Vagina (tissue), 2 donors: ENCODE results near the gene ZNF385B. TPM values are rescaled to one million over a fixed set of nuclear protein-coding genes. Genes with fewer than 3 reads are reported as not detected.

ENCODE experiments used
- DNase-seq, 2 donors: peaks; one replicate each; pipeline ENCODE4 v3.0.0-alpha.2; 2017; ENCODE audit errors: extremely low spot score in 2 of 2
- H3K27ac ChIP-seq: fragments of 200-600 bp; sonication (generic); one replicate; pipeline ENCODE4 v1.5.1; 2019
- H3K27me3 ChIP-seq: fragments of 200-600 bp; sonication (generic); one replicate; pipeline ENCODE4 v1.5.1; 2019
- H3K36me3 ChIP-seq, 2 donors: fragments of 200-600 bp; sonication (generic); one replicate each; pipeline ENCODE4 v1.5.1; 2017 to 2019
- H3K4me1 ChIP-seq: fragments of 200-600 bp; sonication (generic); one replicate; pipeline ENCODE4 v1.5.1; 2019
- H3K4me3 ChIP-seq, 2 donors: fragments of 200-600 bp; sonication (generic); 1 replicate in 1 of 2; 2 replicates in 1 of 2; pipeline ENCODE4 v1.5.1; 2016 to 2019
- H3K9me3 ChIP-seq: fragments of 200-600 bp; sonication (generic); one replicate; pipeline ENCODE4 v1.5.1; 2019
- POLR2A ChIP-seq, 2 donors: fragments of 450-650 bp; IDR thresholded peaks; one replicate each; pipeline ENCODE4 v1.6.1; 2017; ENCODE audit warnings: antibody characterized with exemption in 2 of 2, mild to moderate bottlenecking in 2 of 2, moderate library complexity in 2 of 2
- POLR2AphosphoS5 ChIP-seq, 2 donors: sonication (generic); formaldehyde crosslinking; IDR thresholded peaks; one replicate each; pipeline ENCODE4 v1.9.0; 2017; ENCODE audit warnings: antibody characterized with exemption in 2 of 2, mild to moderate bottlenecking in 2 of 2, low read depth in 1 of 2; ENCODE audit not compliant: insufficient read depth in 1 of 2
- intact Hi-C: fragments of 100-400 bp; cut with DNase I; formaldehyde crosslinking; loops from one replicate; pipeline ENCODE4 v1.15.1; 2023
- total RNA-seq: library from RNA; depleted of rRNA; stranded (reverse); fragments of >200 nt; gene quantifications from one replicate; pipeline ENCODE4 v1.2.3, GENCODE V29; 2016
- TF ChIP-seq, protein P1 (sequence below), 3 experiments: fragments of 450-650 bp in 2 of 3; fragments of 200-600 bp in 1 of 3; sonication (generic) in 1 of 3; IDR thresholded peaks; one replicate each; pipeline ENCODE4 v1.5.1; 2017 to 2019; ENCODE audit warnings: antibody characterized with exemption in 3 of 3, mild to moderate bottlenecking in 2 of 3, moderate library complexity in 2 of 3

ZNF385B gene
- total RNA-seq, 1 donor from 2014 or later: 11.5 TPM

DNA sequence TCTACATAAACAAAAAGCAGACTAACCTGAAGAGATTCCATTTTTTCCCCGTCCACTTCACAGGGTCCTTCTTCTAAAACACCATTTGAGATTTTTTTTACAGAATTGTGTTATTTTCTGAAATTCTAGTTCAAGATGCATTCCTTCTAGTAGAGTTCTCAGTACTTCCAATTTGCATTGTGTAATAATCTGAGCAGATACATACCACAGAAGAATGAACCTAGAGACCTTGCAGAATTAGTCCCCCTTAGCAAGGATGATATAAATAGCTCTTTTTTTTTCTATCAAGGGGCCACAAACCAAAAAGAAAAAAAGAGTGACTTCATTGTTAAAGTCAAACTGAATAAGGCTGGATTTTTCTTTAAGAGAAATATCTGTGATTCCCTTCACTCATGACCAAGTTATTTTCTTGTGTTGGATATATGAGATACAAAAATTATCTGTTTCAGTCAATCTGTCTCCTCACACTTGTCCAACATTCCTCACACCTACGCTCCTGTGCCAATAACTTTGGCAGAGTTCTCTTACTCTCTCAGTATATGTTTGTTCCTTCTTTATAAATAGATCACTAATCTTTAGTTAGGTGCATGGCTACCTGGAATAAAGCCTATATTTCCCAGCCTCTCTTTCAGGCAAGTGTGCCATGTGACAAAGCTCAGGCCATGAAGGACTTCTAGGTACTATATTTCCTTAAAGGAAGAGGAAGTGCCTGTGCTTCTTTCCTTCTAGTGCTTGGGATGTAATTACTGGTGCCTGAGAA, 183.5 kb downstream of the ZNF385B start:
- intact Hi-C loops: no loop called here
- Histone ChIP-seq H3K4me1 (peaks cover 11% of the 10 kb centered on the region), H3K27ac (peak overlapping the region; percentile 2), H3K36me3 (no peaks in the 10 kb centered on the region), H3K9me3 (no peaks in the 10 kb centered on the region), H3K4me3 (no peak overlapping the region), H3K27me3 (no peaks in the 10 kb centered on the region)
- no peak for DNase-seq
- TF ChIP-seq POLR2AphosphoS5 (IDR thresholded peaks at IDR 0.05; ENCODE audit: insufficient read depth in 1 of 2, low read depth in 1 of 2) (no peak), POLR2A (IDR thresholded peaks at IDR 0.05) (no peak)
- TF ChIP-seq, protein P1, sequence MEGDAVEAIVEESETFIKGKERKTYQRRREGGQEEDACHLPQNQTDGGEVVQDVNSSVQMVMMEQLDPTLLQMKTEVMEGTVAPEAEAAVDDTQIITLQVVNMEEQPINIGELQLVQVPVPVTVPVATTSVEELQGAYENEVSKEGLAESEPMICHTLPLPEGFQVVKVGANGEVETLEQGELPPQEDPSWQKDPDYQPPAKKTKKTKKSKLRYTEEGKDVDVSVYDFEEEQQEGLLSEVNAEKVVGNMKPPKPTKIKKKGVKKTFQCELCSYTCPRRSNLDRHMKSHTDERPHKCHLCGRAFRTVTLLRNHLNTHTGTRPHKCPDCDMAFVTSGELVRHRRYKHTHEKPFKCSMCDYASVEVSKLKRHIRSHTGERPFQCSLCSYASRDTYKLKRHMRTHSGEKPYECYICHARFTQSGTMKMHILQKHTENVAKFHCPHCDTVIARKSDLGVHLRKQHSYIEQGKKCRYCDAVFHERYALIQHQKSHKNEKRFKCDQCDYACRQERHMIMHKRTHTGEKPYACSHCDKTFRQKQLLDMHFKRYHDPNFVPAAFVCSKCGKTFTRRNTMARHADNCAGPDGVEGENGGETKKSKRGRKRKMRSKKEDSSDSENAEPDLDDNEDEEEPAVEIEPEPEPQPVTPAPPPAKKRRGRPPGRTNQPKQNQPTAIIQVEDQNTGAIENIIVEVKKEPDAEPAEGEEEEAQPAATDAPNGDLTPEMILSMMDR (IDR thresholded peaks at IDR 0.05): no peak

DNA sequence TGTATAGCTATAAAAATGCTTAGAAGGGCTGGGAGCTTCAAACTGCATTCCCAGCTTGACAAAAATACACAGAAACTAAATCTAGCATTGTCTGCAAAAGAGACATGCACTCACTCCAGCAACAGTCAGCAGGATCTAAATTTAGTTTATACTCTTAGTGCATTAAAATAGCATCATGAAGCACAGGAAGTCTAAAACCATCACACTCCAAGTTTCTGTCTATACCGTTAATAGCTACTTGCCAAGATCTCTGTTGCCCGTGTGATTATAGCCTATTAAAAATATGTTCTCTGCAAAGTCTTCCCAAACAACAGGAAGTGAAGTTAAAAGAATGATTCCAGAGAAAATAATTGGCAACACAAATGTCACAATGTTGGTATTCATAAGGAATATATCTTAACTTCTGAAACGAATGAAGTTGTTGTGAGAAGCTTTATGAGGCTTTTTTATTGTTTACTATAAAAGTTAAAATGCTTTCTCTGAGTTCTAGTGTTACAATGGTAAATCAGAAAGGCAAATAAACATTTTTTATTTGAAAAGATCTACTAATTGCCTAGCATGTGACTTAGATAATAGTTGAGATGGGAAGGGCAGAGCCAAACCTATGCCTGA, 184.2 kb downstream of the ZNF385B start:
- Histone ChIP-seq H3K9me3 (no peaks in the 10 kb centered on the region), H3K27me3 (no peaks in the 10 kb centered on the region), H3K4me3 (no peak overlapping the region), H3K36me3 (no peaks in the 10 kb centered on the region), H3K4me1 (peaks cover 11% of the 10 kb centered on the region), H3K27ac (peak overlapping the region; percentile 51)
- intact Hi-C loops: no loop called here
- TF ChIP-seq, protein P1 (IDR thresholded peaks at IDR 0.05): no peak
- peak in 1 of 2 donors; percentile 13 for TF ChIP-seq POLR2AphosphoS5 (IDR thresholded peaks at IDR 0.05; ENCODE audit: insufficient read depth in 1 of 2, low read depth in 1 of 2)
- DNase-seq: no peak

DNA sequence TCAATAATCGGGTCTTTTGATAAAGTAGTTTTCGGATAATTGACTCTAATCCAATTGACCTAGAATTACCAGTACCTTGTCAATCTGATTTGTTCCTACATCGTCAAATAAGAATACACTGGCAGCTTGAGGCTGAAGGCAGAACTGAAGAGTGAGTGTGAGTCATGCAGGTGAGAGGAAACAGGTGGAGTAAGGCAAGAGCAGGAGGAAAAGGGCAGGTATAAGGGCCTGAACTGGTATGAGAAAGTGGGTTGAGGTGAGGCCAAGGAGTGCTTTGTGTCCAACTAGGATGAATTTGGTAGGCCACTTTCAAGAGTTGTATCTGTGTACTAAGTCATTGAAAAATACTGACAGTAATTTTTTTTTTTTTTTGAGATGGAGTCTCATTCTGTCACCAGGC, 186.0 kb downstream of the ZNF385B start:
- no peaks in the 10 kb centered on the region for H3K36me3 ChIP-seq
- TF ChIP-seq POLR2A (IDR thresholded peaks at IDR 0.05): no peak
- TF ChIP-seq, protein P1 (IDR thresholded peaks at IDR 0.05): no peak
- TF ChIP-seq POLR2AphosphoS5 (IDR thresholded peaks at IDR 0.05; ENCODE audit: insufficient read depth in 1 of 2, low read depth in 1 of 2): no peak
- intact Hi-C loops: no loop called here
- H3K9me3 ChIP-seq: no peaks in the 10 kb centered on the region
- no peak for DNase-seq
- no peaks in the 10 kb centered on the region for H3K27me3 ChIP-seq
- no peak overlapping the region for H3K4me3 ChIP-seq
- H3K4me1 ChIP-seq: peaks cover 11% of the 10 kb centered on the region
- H3K27ac ChIP-seq: no peak overlapping the region

DNA sequence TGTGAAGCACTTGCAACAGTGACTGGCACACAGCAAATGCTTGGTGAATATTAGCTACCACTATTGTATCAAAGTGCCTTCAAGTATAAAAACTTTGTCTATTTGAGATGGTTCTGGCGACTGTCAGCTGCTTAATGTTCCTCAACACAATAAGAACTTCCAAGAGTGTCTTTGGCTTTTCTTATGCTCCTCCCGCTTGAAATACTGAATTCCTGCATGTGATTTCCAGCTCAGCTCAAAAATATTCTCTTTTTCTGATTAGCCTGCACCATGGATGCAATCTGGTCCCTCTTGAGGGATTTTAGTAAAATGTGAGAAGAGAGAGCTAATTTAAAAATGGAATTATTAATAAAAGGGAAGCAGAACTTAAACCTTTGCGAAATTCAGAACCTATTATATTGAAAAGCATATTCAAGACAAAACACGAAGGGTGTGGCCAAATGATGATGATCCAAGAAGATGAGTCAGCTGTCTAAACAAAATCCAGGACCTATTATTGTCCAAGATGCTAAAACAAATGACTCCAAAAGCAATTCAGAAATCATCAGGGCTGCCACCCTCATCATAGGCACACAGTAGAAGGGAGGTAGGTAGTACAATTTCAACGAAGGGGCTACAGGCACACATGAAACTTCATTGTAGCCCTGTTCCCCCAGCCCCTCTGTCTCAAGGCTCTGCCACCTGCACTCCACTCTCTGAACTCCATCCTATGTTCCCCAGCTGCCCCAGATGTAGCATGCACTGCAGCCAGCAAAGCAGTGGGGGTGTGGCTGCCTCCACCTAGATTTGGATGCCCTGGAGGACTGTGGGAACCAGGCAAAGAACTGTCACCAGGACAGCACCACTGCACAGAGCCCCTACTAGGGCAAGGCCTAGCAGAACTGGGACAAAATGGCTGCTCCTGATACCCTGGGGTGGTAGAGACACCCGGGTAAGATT, 190.1 kb downstream of the ZNF385B start:
- Histone ChIP-seq H3K4me3 (no peak overlapping the region), H3K4me1 (peaks cover 4% of the 10 kb centered on the region), H3K9me3 (no peaks in the 10 kb centered on the region), H3K36me3 (no peaks in the 10 kb centered on the region), H3K27ac (no peak overlapping the region), H3K27me3 (no peaks in the 10 kb centered on the region)
- intact Hi-C loops: no loop called here
- no peak for DNase-seq
- TF ChIP-seq, protein P1 (IDR thresholded peaks at IDR 0.05): no peak
- TF ChIP-seq POLR2A (IDR thresholded peaks at IDR 0.05): no peak
- TF ChIP-seq POLR2AphosphoS5 (IDR thresholded peaks at IDR 0.05; ENCODE audit: insufficient read depth in 1 of 2, low read depth in 1 of 2): no peak
